Osteocyte (in vitro differentiated cells): Measurements from ENCODE around the gene EIF1AX. TPM values are rescaled to one million over a fixed set of nuclear protein-coding genes. Genes with fewer than 3 reads are reported as not detected.

Source experiments
- DNase-seq: peaks from one replicate; pipeline ENCODE4 v3.0.0; 2021; ENCODE audit warnings: mixed read lengths; ENCODE audit not compliant: unreplicated experiment; ENCODE audit errors: extremely low spot score
- H3K27ac Mint-ChIP-seq: one replicate; pipeline ENCODE4 v1.8.0; 2021; ENCODE audit warnings: mild to moderate bottlenecking, mixed read lengths; ENCODE audit not compliant: unreplicated experiment
- H3K27me3 Mint-ChIP-seq: one replicate; pipeline ENCODE4 v1.8.0; 2021; ENCODE audit warnings: mixed read lengths; ENCODE audit not compliant: unreplicated experiment
- H3K36me3 Mint-ChIP-seq: one replicate; pipeline ENCODE4 v1.8.0; 2021; ENCODE audit warnings: mixed read lengths; ENCODE audit not compliant: unreplicated experiment
- H3K4me1 Mint-ChIP-seq: one replicate; pipeline ENCODE4 v1.8.0; 2021; ENCODE audit warnings: mixed read lengths; ENCODE audit not compliant: unreplicated experiment
- H3K4me3 Mint-ChIP-seq: one replicate; pipeline ENCODE4 v1.8.0; 2021; ENCODE audit warnings: mild to moderate bottlenecking, moderate library complexity, mixed read lengths; ENCODE audit not compliant: unreplicated experiment
- H3K9me3 Mint-ChIP-seq: one replicate; pipeline ENCODE4 v1.8.0; 2021; ENCODE audit warnings: mixed read lengths; ENCODE audit not compliant: unreplicated experiment
- CTCF ChIP-seq: fragments of 200-600 bp; sonication (generic); IDR thresholded peaks from 2 replicates; pipeline ENCODE4 v1.5.0; 2021; ENCODE audit warnings: antibody characterized with exemption, mild to moderate bottlenecking, moderate library complexity
- total RNA-seq: library from RNA; stranded (reverse); gene quantifications from 2 replicates; pipeline ENCODE4 v1.2.1, GENCODE V29; 2021

Gene EIF1AX
- total RNA-seq, 1 donor from 2014 or later, result 61.1 TPM

GRCh38 chrX:20149326-20149725 lies 7.7 kb upstream of the EIF1AX start:
- Mint-ChIP-seq H3K27me3 (no peaks in the 10 kb centered on the region), H3K27ac (no peak overlapping the region), H3K9me3 (no peaks in the 10 kb centered on the region), H3K4me3 (no peak overlapping the region), H3K36me3 (peaks cover under 1% of the 10 kb centered on the region), H3K4me1 (no peaks in the 10 kb centered on the region)
- DNase-seq, result no peak
- TF ChIP-seq CTCF, result no peak

- no peaks in the 10 kb centered on the region for H3K9me3 Mint-ChIP-seq
- H3K27ac Mint-ChIP-seq, result no peak overlapping the region
- TF ChIP-seq CTCF, result no peak
- DNase-seq, result no peak
- H3K4me3 Mint-ChIP-seq, result no peak overlapping the region
- no peaks in the 10 kb centered on the region for H3K4me1 Mint-ChIP-seq
- H3K27me3 Mint-ChIP-seq, result no peaks in the 10 kb centered on the region
- no peaks in the 10 kb centered on the region for H3K36me3 Mint-ChIP-seq
Measured at GRCh38 chrX:20147561-20147960, 5.9 kb upstream of the EIF1AX start.

- Mint-ChIP-seq H3K27ac (no peak overlapping the region), H3K36me3 (no peaks in the 10 kb centered on the region), H3K27me3 (no peaks in the 10 kb centered on the region), H3K4me1 (peaks cover 9% of the 10 kb centered on the region), H3K9me3 (no peaks in the 10 kb centered on the region), H3K4me3 (no peak overlapping the region)
- TF ChIP-seq CTCF, result no peak
- DNase-seq, result no peak
Measured at GRCh38 chrX:20144491-20144890, 2.9 kb upstream of the EIF1AX start.

DNA sequence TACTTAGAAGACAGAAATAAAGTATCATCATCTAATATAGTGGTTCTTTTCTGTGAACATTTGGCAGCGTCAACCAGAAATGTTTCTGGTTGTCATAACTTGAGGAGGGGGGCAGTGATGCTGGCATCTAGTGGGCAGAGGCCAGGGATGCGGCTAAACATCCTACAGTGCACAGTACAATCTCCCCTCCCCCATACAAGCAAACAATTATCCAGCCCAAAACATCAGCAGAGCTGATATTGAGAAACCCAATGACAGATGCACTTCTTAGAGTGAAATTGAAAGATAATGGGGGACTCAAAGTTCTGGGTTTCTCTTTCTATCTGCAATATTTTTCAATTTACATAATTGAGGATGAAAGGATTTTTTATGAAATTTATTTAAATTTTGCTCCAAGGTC lies 1.9 kb upstream of the EIF1AX start:
- TF ChIP-seq CTCF, result no peak
- DNase-seq, result no peak
- H3K4me1 Mint-ChIP-seq, result peaks cover 17% of the 10 kb centered on the region
- no peaks in the 10 kb centered on the region for H3K9me3 Mint-ChIP-seq
- no peak overlapping the region for H3K4me3 Mint-ChIP-seq
- H3K27ac Mint-ChIP-seq, result no peak overlapping the region
- no peaks in the 10 kb centered on the region for H3K36me3 Mint-ChIP-seq
- no peaks in the 10 kb centered on the region for H3K27me3 Mint-ChIP-seq

DNA sequence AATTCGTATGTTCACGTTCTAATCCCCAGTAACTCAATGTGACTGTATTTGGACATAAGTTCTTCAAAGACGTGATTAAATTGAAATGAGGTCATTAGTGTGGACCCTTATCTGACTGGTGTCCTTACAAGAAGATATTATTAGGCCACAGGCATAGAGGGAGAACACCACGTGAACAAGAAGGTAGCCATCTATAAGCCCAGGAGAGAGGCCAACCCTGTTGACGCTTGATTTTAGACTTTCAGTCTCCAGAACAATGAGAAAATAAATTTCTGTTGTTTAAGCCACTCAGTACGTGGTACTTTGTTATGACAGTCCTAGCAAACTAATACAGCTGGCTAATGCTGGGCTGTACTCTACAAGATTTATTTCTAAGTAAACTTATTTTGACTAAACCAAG lies 1.5 kb upstream of the EIF1AX start:
- no peaks in the 10 kb centered on the region for H3K27me3 Mint-ChIP-seq
- no peak for DNase-seq
- peak overlapping the region; percentile 54 for H3K27ac Mint-ChIP-seq
- H3K9me3 Mint-ChIP-seq, result no peaks in the 10 kb centered on the region
- no peak for TF ChIP-seq CTCF
- peaks cover 17% of the 10 kb centered on the region for H3K4me1 Mint-ChIP-seq
- no peak overlapping the region for H3K4me3 Mint-ChIP-seq
- peaks cover 3% of the 10 kb centered on the region for H3K36me3 Mint-ChIP-seq
